SIG-M5 (cell line): ENCODE data around the gene CORO1C.
"Not testable (repeated sequence)": the region's sequence is repeated elsewhere in the genome, so short reads cannot be mapped to it uniquely, and the experiment has no call there.

Experiments
- DNase-seq: peaks from one replicate; lab custom pipeline; 2025; lab: John Stamatoyannopoulos, UW

The CORO1C gene

GRCh38 chr12:108633534-108634248 lies 97.6 kb downstream of the CORO1C start, which contains the start of gene SELPLG:
Gene SELPLG (minus strand): TSS chr12:108633894. CDS start chr12:108624307, 9,587 bp downstream.
- peak; percentile 98 for DNase-seq

GRCh38 chr12:108633081-108633533 lies 98.2 kb downstream of the CORO1C start:
- no peak for DNase-seq

GRCh38 chr12:108631261-108631660 lies 100.1 kb downstream of the CORO1C start:
- not testable (repeated sequence) for DNase-seq

- DNase-seq: no peak
Observed at GRCh38 chr12:108630481-108631207, 100.7 kb downstream of the CORO1C start.

GRCh38 chr12:108629824-108630476 lies 101.4 kb downstream of the CORO1C start:
- DNase-seq: no peak

- DNase-seq: no peak
Observed at GRCh38 chr12:108629151-108629550, 102.2 kb downstream of the CORO1C start.

GRCh38 chr12:108627134-108627920 lies 104.0 kb downstream of the CORO1C start:
- no peak for DNase-seq

- no peak for DNase-seq
Observed at GRCh38 chr12:108625228-108625627, 106.1 kb downstream of the CORO1C start.

GRCh38 chr12:108623577-108623976 lies 107.7 kb downstream of the CORO1C start:
- DNase-seq: no peak

GRCh38 chr12:108622921-108623514 lies 108.3 kb downstream of the CORO1C start:
- no peak for DNase-seq

- DNase-seq: no peak
Observed at GRCh38 chr12:108622421-108622820, 108.9 kb downstream of the CORO1C start.

- DNase-seq: no peak
Observed at GRCh38 chr12:108621161-108621560, 110.2 kb downstream of the CORO1C start.

- DNase-seq: no peak
Observed at GRCh38 chr12:108620236-108620879, 111.0 kb downstream of the CORO1C start.

GRCh38 chr12:108619369-108620160 lies 111.8 kb downstream of the CORO1C start:
- DNase-seq: no peak

GRCh38 chr12:108618953-108619274 lies 112.4 kb downstream of the CORO1C start:
- not testable (repeated sequence) for DNase-seq

- DNase-seq: no peak
Observed at GRCh38 chr12:108618079-108618952, 113.0 kb downstream of the CORO1C start.

- no peak for DNase-seq
Observed at GRCh38 chr12:108616941-108617858, 114.1 kb downstream of the CORO1C start.

- no peak for DNase-seq
Observed at GRCh38 chr12:108616359-108616758, 115.0 kb downstream of the CORO1C start.
